ENCODE measurements around the gene GAL3ST2.

- no peak for TF ChIP-seq EZH2 (IDR thresholded peaks at IDR 0.05; ENCODE audit: low read length, unreplicated experiment)
- TF ChIP-seq, protein P1, sequence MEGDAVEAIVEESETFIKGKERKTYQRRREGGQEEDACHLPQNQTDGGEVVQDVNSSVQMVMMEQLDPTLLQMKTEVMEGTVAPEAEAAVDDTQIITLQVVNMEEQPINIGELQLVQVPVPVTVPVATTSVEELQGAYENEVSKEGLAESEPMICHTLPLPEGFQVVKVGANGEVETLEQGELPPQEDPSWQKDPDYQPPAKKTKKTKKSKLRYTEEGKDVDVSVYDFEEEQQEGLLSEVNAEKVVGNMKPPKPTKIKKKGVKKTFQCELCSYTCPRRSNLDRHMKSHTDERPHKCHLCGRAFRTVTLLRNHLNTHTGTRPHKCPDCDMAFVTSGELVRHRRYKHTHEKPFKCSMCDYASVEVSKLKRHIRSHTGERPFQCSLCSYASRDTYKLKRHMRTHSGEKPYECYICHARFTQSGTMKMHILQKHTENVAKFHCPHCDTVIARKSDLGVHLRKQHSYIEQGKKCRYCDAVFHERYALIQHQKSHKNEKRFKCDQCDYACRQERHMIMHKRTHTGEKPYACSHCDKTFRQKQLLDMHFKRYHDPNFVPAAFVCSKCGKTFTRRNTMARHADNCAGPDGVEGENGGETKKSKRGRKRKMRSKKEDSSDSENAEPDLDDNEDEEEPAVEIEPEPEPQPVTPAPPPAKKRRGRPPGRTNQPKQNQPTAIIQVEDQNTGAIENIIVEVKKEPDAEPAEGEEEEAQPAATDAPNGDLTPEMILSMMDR (conservative IDR thresholded peaks at IDR 0.05; ENCODE audit: low read depth, low read length), result no peak
Measured at GRCh38 chr2:241849616-241850543, 73.3 kb downstream of the GAL3ST2 start.

Measured in PC-3 (cell line).